ENCODE measurements around the gene CLIC3.

CLIC3 gene

DNA sequence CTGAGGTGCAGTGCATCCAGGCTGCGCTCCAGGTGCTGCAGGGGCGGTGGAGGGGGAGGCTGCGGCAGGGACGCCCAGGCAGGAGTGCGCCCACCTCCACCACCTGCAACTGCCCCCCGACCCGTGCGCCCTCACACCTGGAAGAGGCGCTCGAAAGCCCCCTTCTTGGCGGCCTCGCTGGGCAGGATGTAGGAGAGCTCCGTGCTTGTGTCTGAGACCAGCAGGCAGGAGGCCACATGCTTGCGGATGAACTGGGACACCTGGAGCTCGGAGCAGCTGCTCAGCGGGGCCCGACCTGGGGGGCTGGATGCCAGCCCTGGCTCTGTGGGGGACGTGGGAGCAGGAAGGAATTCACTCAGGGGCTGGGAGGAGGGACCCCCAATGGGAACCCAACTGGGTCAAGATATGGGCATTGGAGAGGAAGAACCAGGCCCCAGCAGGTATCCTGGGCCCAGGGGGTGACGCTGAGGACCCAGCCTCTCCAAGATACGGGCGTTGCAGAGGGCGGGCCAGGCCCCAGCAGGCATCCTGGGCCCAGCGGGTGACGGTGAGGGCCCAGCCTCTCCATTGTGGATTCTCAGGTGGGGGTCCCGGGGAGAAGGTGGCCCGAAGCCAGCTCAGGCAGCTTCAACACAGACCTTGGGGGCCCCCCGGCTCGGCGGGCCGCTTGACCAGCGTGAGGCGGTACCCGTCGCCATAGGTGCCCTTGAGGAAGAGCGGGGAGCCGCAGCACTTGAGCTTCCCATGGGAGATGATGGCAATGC is 18.6 kb upstream of the CLIC3 start:
- ChIA-PET POLR2A (no interaction called here), CTCF (interaction anchor here (0.7 to 1.6 kb wide), 2 partner anchors 9 to 14 kb away, joined by 3 to 4 read pairs; no protein-coding TSS in a partner anchor)
- DNase-seq (ENCODE audit: low read depth, low spot score): no peak

DNA sequence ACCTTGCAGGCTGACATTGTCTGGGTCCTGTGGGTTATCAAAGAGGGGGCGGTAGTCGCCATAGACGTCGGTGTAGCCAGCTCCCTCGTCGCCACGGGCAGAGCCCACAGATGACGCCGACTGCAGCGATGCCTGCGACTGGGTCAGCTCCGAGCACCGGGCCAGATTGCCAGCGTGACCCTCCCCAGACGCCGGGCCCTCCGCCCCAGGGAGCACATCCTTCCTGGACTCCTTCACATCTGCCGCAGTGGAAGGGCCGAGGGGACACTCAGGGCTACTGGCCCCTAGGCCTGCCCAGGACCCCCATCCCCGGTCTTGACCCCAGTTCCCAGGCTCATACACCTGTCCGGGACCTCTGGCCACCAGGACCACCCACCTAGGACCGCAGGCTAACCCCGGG is 17.8 kb upstream of the CLIC3 start:
- CTCF ChIA-PET: interaction anchor here (1.4 kb wide), 1 partner anchor 15 kb away, joined by 3 read pairs; no protein-coding TSS in a partner anchor
- no peak overlapping the region for H3K4me3 ChIP-seq (ENCODE audit: low read depth, low read length)
- TF ChIP-seq, protein P1, sequence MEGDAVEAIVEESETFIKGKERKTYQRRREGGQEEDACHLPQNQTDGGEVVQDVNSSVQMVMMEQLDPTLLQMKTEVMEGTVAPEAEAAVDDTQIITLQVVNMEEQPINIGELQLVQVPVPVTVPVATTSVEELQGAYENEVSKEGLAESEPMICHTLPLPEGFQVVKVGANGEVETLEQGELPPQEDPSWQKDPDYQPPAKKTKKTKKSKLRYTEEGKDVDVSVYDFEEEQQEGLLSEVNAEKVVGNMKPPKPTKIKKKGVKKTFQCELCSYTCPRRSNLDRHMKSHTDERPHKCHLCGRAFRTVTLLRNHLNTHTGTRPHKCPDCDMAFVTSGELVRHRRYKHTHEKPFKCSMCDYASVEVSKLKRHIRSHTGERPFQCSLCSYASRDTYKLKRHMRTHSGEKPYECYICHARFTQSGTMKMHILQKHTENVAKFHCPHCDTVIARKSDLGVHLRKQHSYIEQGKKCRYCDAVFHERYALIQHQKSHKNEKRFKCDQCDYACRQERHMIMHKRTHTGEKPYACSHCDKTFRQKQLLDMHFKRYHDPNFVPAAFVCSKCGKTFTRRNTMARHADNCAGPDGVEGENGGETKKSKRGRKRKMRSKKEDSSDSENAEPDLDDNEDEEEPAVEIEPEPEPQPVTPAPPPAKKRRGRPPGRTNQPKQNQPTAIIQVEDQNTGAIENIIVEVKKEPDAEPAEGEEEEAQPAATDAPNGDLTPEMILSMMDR (IDR thresholded peaks at IDR 0.05; ENCODE audit: insufficient read depth, low read length, missing control alignments): no peak
- no peak for DNase-seq (ENCODE audit: low read depth, low spot score)
- POLR2A ChIA-PET: no interaction called here

More for the DNA sequence above, 18.6 kb upstream of the CLIC3 start:
- TF ChIP-seq, protein P1 (IDR thresholded peaks at IDR 0.05; ENCODE audit: insufficient read depth, low read length, missing control alignments): no peak
- no peak overlapping the region for H3K4me3 ChIP-seq (ENCODE audit: low read depth, low read length)

DNA sequence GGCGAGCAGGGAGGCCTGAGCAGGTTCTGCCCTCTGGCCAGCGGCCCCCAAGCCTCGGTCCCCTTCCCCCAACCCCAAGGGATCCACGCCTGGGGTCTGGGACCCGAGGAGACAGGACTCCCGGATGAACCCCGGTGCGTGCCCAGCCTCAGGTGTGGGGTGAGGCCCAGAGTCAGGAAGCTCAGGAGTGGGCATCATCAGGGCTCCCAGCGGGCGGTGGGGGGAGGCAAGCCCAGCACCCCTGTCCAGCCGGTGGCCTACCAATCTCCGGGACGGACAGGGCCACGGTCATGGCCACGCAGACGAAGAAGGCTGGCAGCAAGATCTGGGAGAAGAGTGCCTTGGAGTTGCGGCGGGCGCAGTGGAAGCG is 17.2 kb upstream of the CLIC3 start:
- TF ChIP-seq, protein P1 (IDR thresholded peaks at IDR 0.05; ENCODE audit: insufficient read depth, low read length, missing control alignments): no peak
- ChIA-PET POLR2A (no interaction called here), CTCF (interaction anchor here (1.4 kb wide), 1 partner anchor 16 kb away, joined by 3 read pairs; no protein-coding TSS in a partner anchor)
- no peak overlapping the region for H3K4me3 ChIP-seq (ENCODE audit: low read depth, low read length)
- DNase-seq (ENCODE audit: low read depth, low spot score): no peak

DNA sequence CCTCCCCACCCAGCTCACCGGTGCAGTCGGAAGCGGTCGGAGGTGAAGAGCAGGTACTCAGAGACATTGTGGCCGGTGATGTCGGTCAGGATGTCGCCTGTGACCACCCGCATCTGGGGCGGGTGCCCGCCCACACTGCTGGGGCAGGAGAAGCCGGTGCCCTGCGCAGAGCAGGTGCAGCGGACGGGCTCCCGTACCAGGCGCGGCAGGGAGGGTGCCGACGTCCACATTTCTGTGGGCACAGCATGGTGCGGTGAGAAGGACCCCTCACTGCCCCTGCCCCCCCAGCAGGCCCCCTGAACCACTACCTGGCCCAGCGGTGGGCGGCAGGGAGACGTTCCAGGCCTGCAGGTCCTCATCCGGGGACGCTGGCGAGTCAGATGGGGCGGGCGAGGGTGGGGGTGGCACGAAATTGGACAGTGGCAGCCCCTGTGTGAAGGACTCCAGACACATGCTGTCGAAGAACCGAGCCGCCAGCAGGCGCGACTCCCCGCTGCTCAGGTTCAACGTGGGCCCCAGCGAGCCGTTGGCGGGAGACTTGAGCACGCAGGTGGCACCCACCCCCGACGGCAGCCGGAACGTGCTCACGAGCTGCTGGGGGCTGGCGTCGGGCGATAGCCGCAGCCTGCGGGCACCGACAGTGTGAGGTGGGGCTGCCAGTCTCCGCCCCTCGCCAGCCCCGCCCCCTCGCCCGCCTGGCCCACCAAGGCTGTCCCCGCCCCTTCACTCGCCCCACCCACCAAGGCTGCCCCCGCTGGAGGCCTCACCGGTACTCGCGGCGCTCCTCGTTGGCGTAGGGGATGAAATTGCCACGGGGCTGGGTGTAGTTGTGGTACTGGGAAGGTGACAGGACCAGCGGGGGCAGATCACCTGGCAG is 16.6 kb upstream of the CLIC3 start:
- ChIA-PET CTCF (interaction anchor here (1.4 to 1.8 kb wide), 2 partner anchors 16 to 17 kb away, joined by 3 to 4 read pairs; no protein-coding TSS in a partner anchor), POLR2A (no interaction called here)
- DNase-seq (ENCODE audit: low read depth, low spot score): no peak
- TF ChIP-seq, protein P1 (IDR thresholded peaks at IDR 0.05; ENCODE audit: insufficient read depth, low read length, missing control alignments): no peak
- no peak overlapping the region for H3K4me3 ChIP-seq (ENCODE audit: low read depth, low read length)

GRCh38 chr9:137011907-137012675 is 15.7 kb upstream of the CLIC3 start:
- TF ChIP-seq, protein P1 (IDR thresholded peaks at IDR 0.05; ENCODE audit: insufficient read depth, low read length, missing control alignments): no peak
- POLR2A ChIA-PET: no interaction called here
- CTCF ChIA-PET: interaction anchor here (0.7 to 1.8 kb wide), 5 partner anchors 15 to 23 kb away, joined by 3 to 4 read pairs (median 4); no protein-coding TSS in a partner anchor
- no peak overlapping the region for H3K4me3 ChIP-seq (ENCODE audit: low read depth, low read length)
- DNase-seq (ENCODE audit: low read depth, low spot score): no peak
